Measurements from ENCODE around the gene MAP2K2. TPM values are rescaled to one million over a fixed set of nuclear protein-coding genes. Genes with fewer than 3 reads are reported as not detected.
"Not testable (repeated sequence)": the region's sequence is repeated elsewhere in the genome, so short reads cannot be mapped to it uniquely, and the experiment has no call there.

Gene MAP2K2
- total RNA-seq, 6 donors from 2014 or later: 86.8 to 170 (median 134) TPM

DNA sequence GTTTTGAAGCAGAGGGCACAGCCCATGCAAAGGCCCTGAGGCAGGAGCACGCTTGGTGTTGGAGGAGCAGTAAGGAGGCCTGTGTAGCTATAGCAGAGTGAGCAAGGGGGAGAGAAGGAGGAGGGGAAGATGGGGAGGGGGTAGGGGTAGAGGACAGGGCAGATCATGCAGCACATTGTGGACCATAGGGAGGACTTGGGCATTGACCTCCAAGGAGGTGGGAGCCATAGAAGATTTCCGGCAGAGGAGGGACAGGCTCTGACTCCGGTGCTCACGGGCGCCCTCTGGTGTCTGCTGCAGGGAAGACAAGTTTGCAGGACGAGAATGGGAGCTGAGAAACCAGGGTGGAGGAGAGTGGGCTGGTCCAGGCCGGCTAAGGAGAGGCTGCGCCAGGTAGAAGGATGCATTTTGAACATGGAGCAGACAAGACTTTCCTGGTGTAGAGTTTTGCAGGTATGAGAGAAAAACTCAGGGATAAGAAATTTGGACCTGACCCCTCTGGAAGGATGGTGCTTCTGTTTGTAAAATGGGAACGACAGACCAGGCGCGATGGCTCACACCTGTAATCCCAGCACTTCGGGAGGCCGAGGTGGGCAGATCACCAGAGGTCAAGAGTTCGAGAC, 15.8 kb upstream of the MAP2K2 start:
- DNase-seq (peak; percentile 60 to 88), ATAC-seq (ENCODE audit: low FRiP score in 2 of 2) (peak; percentile 94 to 97)
- WGBS, 2 donors: 32 to 37% methylated on average over 14 of the region's 14 CpGs
- Histone ChIP-seq H3K36me3 (no peaks in the 10 kb centered on the region), H3K27ac (no peak overlapping the region), H3K4me3 (no peak overlapping the region), H3K9me3 (no peaks in the 10 kb centered on the region), H3K27me3 (no peaks in the 10 kb centered on the region), H3K4me1 (peaks cover 2 to 9% (median 7%) of the 10 kb centered on the region in 4 donors)
- TF ChIP-seq, protein P1, sequence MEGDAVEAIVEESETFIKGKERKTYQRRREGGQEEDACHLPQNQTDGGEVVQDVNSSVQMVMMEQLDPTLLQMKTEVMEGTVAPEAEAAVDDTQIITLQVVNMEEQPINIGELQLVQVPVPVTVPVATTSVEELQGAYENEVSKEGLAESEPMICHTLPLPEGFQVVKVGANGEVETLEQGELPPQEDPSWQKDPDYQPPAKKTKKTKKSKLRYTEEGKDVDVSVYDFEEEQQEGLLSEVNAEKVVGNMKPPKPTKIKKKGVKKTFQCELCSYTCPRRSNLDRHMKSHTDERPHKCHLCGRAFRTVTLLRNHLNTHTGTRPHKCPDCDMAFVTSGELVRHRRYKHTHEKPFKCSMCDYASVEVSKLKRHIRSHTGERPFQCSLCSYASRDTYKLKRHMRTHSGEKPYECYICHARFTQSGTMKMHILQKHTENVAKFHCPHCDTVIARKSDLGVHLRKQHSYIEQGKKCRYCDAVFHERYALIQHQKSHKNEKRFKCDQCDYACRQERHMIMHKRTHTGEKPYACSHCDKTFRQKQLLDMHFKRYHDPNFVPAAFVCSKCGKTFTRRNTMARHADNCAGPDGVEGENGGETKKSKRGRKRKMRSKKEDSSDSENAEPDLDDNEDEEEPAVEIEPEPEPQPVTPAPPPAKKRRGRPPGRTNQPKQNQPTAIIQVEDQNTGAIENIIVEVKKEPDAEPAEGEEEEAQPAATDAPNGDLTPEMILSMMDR (IDR thresholded peaks at IDR 0.05): peak; percentile 68 to 85 (median 75)
- TF ChIP-seq POLR2AphosphoS5 (IDR thresholded peaks at IDR 0.05): no peak

DNA sequence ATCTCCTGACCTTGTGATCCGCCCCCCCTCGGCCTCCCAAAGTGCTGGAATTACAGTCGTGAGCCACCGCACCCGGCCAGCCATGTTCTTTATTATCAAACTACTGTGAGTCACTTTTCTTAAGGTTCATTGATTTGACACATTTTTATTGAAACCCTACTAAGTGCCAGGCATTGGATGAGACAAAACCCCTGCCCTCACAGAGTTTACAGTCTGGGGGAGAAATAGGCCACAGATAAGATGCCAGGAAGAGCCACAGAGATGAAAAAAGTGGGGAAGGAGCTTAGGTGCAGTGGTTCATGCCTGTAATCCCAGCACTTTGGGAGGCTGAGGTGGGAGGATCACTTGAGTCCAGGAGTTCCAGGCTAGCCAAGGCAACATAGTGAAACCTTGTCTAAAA, 14.5 kb upstream of the MAP2K2 start:
- no peak for ATAC-seq (ENCODE audit: low FRiP score in 2 of 2)
- Histone ChIP-seq H3K27me3 (no peaks in the 10 kb centered on the region), H3K9me3 (no peaks in the 10 kb centered on the region), H3K27ac (no peak overlapping the region), H3K36me3 (no peaks in the 10 kb centered on the region), H3K4me1 (peaks cover 2 to 9% (median 7%) of the 10 kb centered on the region in 4 donors), H3K4me3 (no peak overlapping the region)
- no peak for TF ChIP-seq POLR2A (IDR thresholded peaks at IDR 0.05)
- no peak for TF ChIP-seq EP300 (IDR thresholded peaks at IDR 0.05)
- TF ChIP-seq, protein P1 (IDR thresholded peaks at IDR 0.05): no peak
- TF ChIP-seq POLR2AphosphoS5 (IDR thresholded peaks at IDR 0.05): no peak
- 87 to 88% methylated on average over 5 of the region's 5 CpGs for WGBS, 2 donors
- DNase-seq: no peak

DNA sequence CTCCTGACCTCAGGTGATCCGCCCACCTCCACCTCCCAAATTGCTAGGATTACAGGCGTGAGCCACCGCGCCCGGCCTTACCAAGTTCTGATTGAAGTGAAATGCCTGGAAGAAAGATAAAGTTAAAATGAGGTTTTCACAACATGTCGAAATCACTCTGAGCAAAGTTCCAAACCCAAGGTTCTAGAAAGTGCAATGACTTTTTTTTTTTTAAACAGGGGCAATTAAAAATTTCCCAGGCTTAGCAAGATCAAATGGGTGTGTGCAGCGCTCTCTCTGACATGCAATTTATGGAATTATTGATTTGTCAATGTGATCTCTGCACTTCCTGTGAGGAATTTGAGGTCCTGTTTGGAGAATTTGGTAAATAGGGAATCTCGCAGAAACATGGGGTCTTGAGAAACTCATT, 12.8 kb upstream of the MAP2K2 start:
- H3K9me3 ChIP-seq: no peaks in the 10 kb centered on the region
- H3K4me3 ChIP-seq: no peak overlapping the region
- no peaks in the 10 kb centered on the region for H3K36me3 ChIP-seq
- 91 to 92% methylated on average over 8 of the region's 8 CpGs for WGBS, 2 donors
- H3K27me3 ChIP-seq: no peaks in the 10 kb centered on the region
- no peak overlapping the region for H3K27ac ChIP-seq
- ATAC-seq (ENCODE audit: low FRiP score in 2 of 2) (no peak), DNase-seq (no peak)
- peaks cover 2 to 9% (median 7%) of the 10 kb centered on the region in 4 donors for H3K4me1 ChIP-seq
- TF ChIP-seq POLR2A (IDR thresholded peaks at IDR 0.05) (no peak), POLR2AphosphoS5 (IDR thresholded peaks at IDR 0.05) (no peak), EP300 (IDR thresholded peaks at IDR 0.05) (no peak)
- TF ChIP-seq, protein P1 (IDR thresholded peaks at IDR 0.05): no peak

DNA sequence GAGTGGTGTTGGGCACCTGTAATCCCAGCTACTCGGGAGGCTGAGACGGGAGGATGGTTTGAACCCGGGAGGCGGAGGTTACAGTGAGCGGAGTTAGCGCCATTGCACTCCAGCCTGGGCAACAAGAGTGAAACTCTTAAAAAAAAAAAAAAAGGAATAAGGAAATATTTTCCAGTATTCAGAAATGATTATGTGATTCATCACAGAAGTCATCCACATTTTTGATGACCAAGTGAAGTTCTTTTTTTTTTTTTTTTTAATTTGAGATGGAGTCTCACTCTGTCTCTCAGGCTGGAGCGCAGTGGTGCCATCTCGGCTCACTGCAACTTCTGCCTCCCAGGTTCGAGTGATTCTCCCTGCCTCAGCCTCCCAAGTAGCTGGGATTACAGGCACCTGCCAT, 11.5 kb upstream of the MAP2K2 start:
- WGBS, 2 donors: 88 to 90% methylated on average over 9 of the region's 9 CpGs
- H3K27me3 ChIP-seq; H3K9me3 ChIP-seq; ATAC-seq (ENCODE audit: low FRiP score in 2 of 2); H3K27ac ChIP-seq; H3K36me3 ChIP-seq; H3K4me1 ChIP-seq; H3K4me3 ChIP-seq; DNase-seq: not testable (repeated sequence)

DNA sequence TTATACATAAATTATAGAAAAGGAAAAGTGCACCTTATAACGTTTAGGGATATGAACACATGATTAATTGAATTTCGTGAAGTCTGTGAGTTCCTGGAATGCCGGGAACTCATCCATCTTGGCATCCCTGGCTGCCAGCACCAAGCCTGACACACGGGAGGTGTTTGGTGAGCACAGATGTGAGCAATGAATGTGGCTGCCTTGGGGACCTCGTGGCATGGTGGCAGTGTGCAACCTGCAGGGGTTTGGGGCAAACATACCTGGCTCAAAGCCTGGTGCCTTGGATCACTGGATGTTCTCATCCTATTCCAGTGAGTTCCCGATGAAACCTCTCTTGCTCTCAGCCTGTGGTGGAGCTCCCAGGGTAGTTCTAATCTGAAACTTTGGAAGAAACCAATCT, 10.4 kb upstream of the MAP2K2 start:
- no peaks in the 10 kb centered on the region for H3K36me3 ChIP-seq
- no peaks in the 10 kb centered on the region for H3K4me1 ChIP-seq
- no peaks in the 10 kb centered on the region for H3K9me3 ChIP-seq
- DNase-seq: no peak
- no peak overlapping the region for H3K27ac ChIP-seq
- no peak for ATAC-seq (ENCODE audit: low FRiP score in 2 of 2)
- TF ChIP-seq POLR2A (IDR thresholded peaks at IDR 0.05): no peak
- TF ChIP-seq, protein P1 (IDR thresholded peaks at IDR 0.05): no peak
- no peak for TF ChIP-seq EP300 (IDR thresholded peaks at IDR 0.05)
- TF ChIP-seq POLR2AphosphoS5 (IDR thresholded peaks at IDR 0.05): no peak
- WGBS, 2 donors: 37 to 40% methylated on average over 6 of the region's 6 CpGs
- H3K4me3 ChIP-seq: no peak overlapping the region
- no peaks in the 10 kb centered on the region for H3K27me3 ChIP-seq
